HepG2 (cell line): ENCODE measurements around the gene GLRX2. TPM values are rescaled to one million over a fixed set of nuclear protein-coding genes. Genes with fewer than 3 reads are reported as not detected.

ENCODE experiments used
- ARID5B ChIP-seq: IDR thresholded peaks from 2 replicates; pipeline ENCODE4 v1.4.0; 2020; ENCODE audit warnings: mild to moderate bottlenecking, missing genetic modification reagents
- ATM ChIP-seq: fragments of 450-650 bp; IDR thresholded peaks from 2 replicates; pipeline ENCODE4 v1.7.1; 2017; ENCODE audit warnings: mild to moderate bottlenecking, borderline replicate concordance
- ATRX ChIP-seq: sonication (generic); formaldehyde crosslinking; IDR thresholded peaks from 2 replicates; pipeline ENCODE4 v1.4.0; 2020; ENCODE audit warnings: missing genetic modification reagents, borderline replicate concordance
- ETV6 ChIP-seq: sonication (generic); formaldehyde crosslinking; conservative IDR thresholded peaks from 2 replicates; pipeline ENCODE4 v1.4.0; 2020; ENCODE audit warnings: missing genetic modification reagents
- FOSL2 ChIP-seq: sonication (generic); formaldehyde crosslinking; IDR thresholded peaks from 2 replicates; pipeline ENCODE4 v1.4.0; 2020; ENCODE audit warnings: missing genetic modification reagents
- GFI1 ChIP-seq: sonication (generic); formaldehyde crosslinking; IDR thresholded peaks from 2 replicates; pipeline ENCODE4 v1.5.0; 2020; ENCODE audit warnings: missing genetic modification reagents, mild to moderate bottlenecking, borderline replicate concordance
- HIVEP1 ChIP-seq: sonication (generic); formaldehyde crosslinking; IDR thresholded peaks from 2 replicates; pipeline ENCODE4 v1.4.0; 2020; ENCODE audit warnings: mild to moderate bottlenecking, missing genetic modification reagents
- MIER2 ChIP-seq: IDR thresholded peaks from 2 replicates; pipeline ENCODE4 v1.6.1; 2016; ENCODE audit warnings: missing biosample characterization, missing genetic modification reagents
- MIXL1 ChIP-seq: IDR thresholded peaks from 2 replicates; pipeline ENCODE4 v1.6.1; 2016
- MTERF4 ChIP-seq: sonication (generic); formaldehyde crosslinking; IDR thresholded peaks from 2 replicates; pipeline ENCODE4 v1.8.0; 2023; ENCODE audit warnings: mild to moderate bottlenecking, missing genetic modification reagents
- MXI1 ChIP-seq: IDR thresholded peaks from 3 replicates; pipeline ENCODE4 v1.6.1; 2012; ENCODE audit warnings: low read depth, low read length, inconsistent platforms, borderline replicate concordance
- NFKBIZ ChIP-seq: IDR thresholded peaks from 2 replicates; pipeline ENCODE4 v1.6.1; 2018; ENCODE audit warnings: missing genetic modification reagents, missing compliant biosample characterization
- PREB ChIP-seq: sonication (generic); formaldehyde crosslinking; IDR thresholded peaks from 2 replicates; pipeline ENCODE4 v1.4.0; 2020; ENCODE audit warnings: missing genetic modification reagents
- RARA ChIP-seq: IDR thresholded peaks from 2 replicates; pipeline ENCODE4 v1.6.1; 2016; ENCODE audit warnings: missing genetic modification reagents, missing compliant biosample characterization
- SAFB2 ChIP-seq: sonication (generic); formaldehyde crosslinking; IDR thresholded peaks from 2 replicates; pipeline ENCODE4 v1.5.1; 2020; ENCODE audit warnings: missing genetic modification reagents, low read depth, mild to moderate bottlenecking, borderline replicate concordance
- SOX6 ChIP-seq, 2 experiments: fragments of 450-650 bp in 1 of 2; sonication (generic) in 1 of 2; formaldehyde crosslinking in 1 of 2; IDR thresholded peaks; 2 replicates each; pipeline versions ENCODE4 v1.4.0 to v1.6.1; 2017 to 2020; ENCODE audit warnings: antibody characterized with exemption in 1 of 2, mild to moderate bottlenecking in 1 of 2, missing genetic modification reagents in 1 of 2
- ZBTB20 ChIP-seq: sonication (generic); formaldehyde crosslinking; IDR thresholded peaks from 2 replicates; pipeline ENCODE4 v1.8.1; 2023; ENCODE audit warnings: missing genetic modification reagents, low read depth, mild to moderate bottlenecking, borderline replicate concordance
- ZNF652 ChIP-seq: IDR thresholded peaks from 2 replicates; pipeline ENCODE4 v1.6.1; 2016; ENCODE audit warnings: low read depth, borderline replicate concordance
- ZNF674 ChIP-seq: sonication (generic); formaldehyde crosslinking; IDR thresholded peaks from 2 replicates; pipeline ENCODE4 v1.5.0; 2020; ENCODE audit warnings: low read depth, mild to moderate bottlenecking, missing genetic modification reagents
- ZNF687 ChIP-seq: sonication (generic); formaldehyde crosslinking; IDR thresholded peaks from 2 replicates; pipeline ENCODE4 v1.5.1; 2020; ENCODE audit warnings: mild to moderate bottlenecking, missing genetic modification reagents, moderate library complexity
- polyA plus RNA-seq, 8 experiments: library from polyadenylated mRNA; depleted of rRNA in 3 of 8; stranded (reverse) in 7 of 8; unstranded in 1 of 8; fragments of >200 nt; fragmentation: Illumina TruSeq in 4 of 8; extraction: Trizol in 4 of 8; gene quantifications; 2 replicates each; pipeline versions ENCODE4 v1.2.1 to v1.2.3, GENCODE V29; 2011 to 2016; ENCODE audit warnings: low read depth in 4 of 8, missing spikeins in 1 of 8, mixed read lengths in 1 of 8; ENCODE audit not compliant: insufficient read depth in 1 of 8
- total RNA-seq, 5 experiments: library from RNA; depleted of rRNA; stranded (reverse); fragments of >200 nt; fragmentation: Illumina TruSeq; extraction: Trizol; gene quantifications; 2 replicates each; pipeline ENCODE4 v1.2.3, GENCODE V29; 2016; ENCODE audit warnings: low read depth in 1 of 5

The GLRX2 gene
- total and polyA plus RNA-seq, 2 of the 13 experiments (the other 11 are each of a cell fraction or from before 2014, with no cell fraction given), result 11.9 to 39.0 TPM

GRCh38 chr1:193111641-193112090, 6.5 kb upstream of the GLRX2 start (continued):
- TF ChIP-seq ZNF674 (no peak), ARID5B (peak; percentile 74), NFKBIZ (no peak), ETV6 (no peak), MXI1 (no peak), ZBTB20 (CRISPR knock-in tag) (no peak), SOX6 (IDR thresholded peaks at IDR 0.05) (no peak), SOX6 (CRISPR knock-in tag; IDR thresholded peaks at IDR 0.05) (peak; percentile 28; the same call in 1 of the 2 replicates), ZNF687 (CRISPR knock-in tag) (no peak; the same call in 1 of the 2 replicates), MTERF4 (no peak), PREB (no peak), GFI1 (CRISPR knock-in tag) (no peak), FOSL2 (CRISPR knock-in tag) (peak; percentile 77), ATRX (CRISPR knock-in tag) (no peak), ATM (no peak), HIVEP1 (no peak), SAFB2 (CRISPR knock-in tag) (no peak), ZNF652 (CRISPR knock-in tag) (no peak), MIER2 (no peak), MIXL1 (CRISPR knock-in tag) (no peak), RARA (CRISPR knock-in tag) (peak; percentile 42; the same call in 1 of the 2 replicates)
